ENCODE results near the gene MYO18B.

MYO18B gene

DNA sequence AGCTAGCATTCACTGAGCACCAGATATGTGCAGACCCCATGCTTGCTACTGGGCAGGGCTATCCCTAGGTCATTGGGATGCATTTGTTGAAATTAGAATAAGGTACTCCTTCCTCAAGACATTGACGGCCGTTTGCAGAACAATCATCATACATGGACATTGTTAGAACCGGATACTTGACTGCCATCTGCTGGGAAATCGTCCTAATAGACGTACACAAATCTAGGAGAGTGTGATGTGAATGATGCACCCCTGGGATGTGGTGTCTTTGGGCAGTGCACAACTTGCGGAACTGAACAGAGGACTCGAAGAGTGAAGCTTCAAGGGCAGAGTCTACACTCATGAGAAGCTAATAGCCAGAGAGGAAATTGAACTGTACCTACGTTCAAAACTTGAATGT is 35.9 kb downstream of the MYO18B start:
- no peak for DNase-seq

DNA sequence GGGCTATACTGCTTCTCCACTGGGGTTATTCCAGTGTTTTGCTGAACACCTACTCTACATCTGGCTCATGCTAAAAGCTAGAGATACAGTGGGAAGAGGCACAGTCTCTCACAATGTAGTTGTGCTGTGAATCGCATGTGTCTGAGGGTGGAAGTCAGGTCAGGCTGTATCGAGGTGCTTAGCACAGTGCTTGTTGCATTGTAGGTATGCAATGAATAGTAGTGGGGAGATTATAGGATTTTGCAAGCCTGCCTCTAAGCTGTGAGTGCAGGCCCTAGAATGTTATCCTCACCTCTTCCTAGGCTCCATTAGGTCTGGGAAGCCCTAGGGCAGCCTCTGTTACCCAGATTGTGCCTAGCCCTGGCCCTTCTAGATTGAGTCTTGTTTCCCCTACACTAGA is 37.4 kb downstream of the MYO18B start:
- no peak for DNase-seq

DNA sequence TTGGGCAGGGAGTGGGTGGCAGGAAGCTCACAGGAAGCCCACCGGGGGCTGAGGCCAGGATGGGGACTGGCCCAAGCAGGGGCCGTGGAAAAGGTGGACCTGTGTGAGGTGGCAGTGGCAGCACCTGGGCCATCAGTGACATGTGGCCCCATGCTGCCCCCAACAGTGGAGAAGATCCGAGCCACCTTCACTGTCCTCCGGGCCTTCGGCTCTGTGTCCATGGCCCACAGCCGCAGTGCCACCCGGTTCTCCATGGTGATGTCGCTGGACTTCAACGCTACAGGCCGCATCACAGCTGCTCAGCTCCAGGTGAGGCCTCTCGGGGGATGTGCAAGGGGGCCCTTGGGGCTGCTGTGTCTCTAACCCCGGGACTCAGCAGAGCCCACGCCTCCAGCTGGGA is 37.9 kb downstream of the MYO18B start:
- DNase-seq = no peak

DNA sequence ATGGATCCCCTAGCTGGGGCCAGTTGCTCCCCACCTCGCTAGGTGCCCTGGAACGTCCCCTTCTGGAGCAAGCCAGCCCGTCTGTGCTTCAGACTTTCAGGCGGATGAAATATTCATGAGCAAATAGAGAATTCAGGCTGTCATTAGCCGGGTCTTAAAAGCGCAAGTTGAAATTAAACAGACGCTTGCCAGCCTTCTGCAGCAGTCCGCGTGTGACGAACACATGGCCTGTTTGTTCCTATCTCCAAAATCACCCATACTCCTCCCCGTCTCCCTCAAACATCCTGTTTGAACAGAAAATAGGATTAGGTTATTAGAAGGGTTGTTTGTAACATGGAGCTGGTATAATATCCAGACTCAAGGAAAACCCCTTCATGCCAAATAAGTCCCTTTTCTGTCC is 38.7 kb downstream of the MYO18B start:
- DNase-seq = no peak

DNA sequence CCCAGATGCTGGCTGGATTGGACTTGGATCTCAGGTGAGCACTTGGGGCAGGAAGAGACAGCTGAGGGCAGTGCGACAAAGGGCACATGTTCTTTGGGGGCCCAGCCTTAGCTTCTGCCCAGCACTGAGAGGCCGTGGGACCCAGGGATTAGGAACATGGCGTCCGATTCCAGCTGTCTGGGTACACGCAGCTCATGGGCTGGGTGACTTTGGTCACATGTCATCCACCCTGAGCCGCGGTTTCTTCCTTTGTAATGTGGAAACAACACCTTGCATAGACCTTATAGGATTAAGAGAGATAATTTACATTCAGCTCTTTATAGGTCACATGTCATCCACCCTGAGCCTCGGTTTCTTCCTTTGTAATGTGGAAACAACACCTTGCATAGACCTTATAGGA is 39.8 kb downstream of the MYO18B start:
- DNase-seq = no peak

DNA sequence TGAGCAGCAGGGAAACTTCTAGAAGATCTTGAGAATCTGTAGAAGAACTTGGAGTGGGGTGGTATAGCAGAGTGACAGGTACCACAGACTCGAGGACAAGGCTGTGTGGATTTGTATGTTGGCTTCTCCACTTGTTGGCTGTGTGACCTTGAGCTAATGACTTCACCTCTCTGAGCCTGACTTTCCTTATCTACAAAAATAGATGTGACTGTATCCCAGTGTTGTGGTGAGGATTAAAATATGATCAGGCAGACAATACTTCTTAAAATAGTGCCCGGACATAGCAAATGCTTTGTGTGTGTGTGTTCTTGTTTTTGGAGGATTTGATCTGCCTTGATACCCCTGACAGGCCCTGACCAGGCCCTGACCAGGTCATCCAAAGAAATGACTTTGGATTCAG is 40.8 kb downstream of the MYO18B start:
- DNase-seq = no peak

DNA sequence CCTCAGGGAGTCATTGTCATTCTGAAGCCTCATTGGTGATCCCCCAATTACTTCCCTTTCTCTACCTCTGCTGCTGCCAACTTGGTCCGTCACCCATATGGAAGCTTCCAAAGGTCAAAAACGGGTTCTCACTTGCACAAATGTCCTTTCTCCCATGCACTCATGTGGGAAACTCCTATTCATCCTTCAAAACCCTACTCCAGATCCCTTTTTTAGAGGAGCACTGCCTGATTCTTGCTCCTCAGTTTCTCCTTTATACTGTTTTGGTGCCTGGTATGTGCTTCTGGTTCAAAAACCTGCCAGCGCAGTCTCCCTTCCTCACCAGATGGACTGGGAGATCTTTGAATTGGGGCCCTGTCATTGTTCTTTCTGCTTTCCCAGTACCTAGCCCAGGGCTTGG is 41.9 kb downstream of the MYO18B start:
- no peak for DNase-seq

DNA sequence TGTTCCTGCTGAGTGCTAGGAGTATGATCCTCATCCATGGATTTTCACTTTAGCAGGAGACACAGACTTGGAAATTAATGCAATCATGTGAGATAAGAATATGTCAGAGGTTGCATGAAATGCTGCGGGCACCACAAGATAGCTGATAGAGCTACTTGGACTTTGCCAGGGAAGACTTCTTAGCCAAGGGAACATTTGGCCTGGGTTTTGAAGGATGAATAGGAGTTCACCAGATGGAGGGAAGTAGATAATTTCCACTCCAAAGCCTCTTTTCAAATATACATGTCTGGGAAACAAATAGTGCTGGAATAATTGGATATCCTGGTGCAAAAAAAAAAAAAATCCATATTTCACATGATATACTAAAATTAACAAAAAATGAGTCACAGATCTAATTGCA is 44.2 kb downstream of the MYO18B start:
- no peak for DNase-seq

DNA sequence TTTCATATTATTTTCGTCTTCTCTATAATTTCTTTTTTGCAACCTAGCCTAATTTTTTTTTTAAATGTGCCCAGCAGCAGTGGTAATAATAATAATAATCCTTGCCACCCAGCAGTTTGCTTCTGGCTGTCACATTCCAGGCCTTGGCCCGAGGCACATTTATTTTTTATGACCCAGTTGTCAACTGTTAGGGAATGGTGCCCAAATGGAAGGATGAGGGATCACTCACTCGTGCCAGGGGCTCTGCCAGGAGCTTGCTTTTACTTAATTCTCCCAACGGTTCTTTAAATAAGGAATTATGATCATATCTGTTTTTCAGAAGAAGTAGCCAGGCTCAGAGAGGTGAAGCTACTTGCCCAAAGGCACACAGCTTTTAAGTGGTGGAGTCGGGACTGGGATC is 49.6 kb downstream of the MYO18B start:
- no peak for DNase-seq

DNA sequence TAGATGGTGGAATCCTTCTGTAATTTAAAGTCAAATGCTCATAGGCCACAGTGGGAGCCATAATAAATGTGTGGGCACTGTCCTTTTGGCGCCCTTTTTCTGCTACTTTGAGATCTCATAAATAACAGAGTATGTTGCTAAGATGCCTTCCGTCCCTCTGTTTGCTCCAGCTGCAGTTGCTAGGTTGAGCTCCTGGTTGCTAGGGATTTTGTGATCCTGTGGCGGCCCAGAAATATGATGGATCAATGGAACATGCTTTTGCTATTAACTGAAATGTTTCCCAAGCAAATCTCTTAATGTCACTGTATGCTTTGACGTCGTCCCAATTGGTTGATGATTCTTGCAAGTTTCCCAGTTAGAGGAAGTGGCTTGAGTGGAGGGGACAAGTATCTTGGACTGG is 53.5 kb downstream of the MYO18B start:
- no peak for DNase-seq

DNA sequence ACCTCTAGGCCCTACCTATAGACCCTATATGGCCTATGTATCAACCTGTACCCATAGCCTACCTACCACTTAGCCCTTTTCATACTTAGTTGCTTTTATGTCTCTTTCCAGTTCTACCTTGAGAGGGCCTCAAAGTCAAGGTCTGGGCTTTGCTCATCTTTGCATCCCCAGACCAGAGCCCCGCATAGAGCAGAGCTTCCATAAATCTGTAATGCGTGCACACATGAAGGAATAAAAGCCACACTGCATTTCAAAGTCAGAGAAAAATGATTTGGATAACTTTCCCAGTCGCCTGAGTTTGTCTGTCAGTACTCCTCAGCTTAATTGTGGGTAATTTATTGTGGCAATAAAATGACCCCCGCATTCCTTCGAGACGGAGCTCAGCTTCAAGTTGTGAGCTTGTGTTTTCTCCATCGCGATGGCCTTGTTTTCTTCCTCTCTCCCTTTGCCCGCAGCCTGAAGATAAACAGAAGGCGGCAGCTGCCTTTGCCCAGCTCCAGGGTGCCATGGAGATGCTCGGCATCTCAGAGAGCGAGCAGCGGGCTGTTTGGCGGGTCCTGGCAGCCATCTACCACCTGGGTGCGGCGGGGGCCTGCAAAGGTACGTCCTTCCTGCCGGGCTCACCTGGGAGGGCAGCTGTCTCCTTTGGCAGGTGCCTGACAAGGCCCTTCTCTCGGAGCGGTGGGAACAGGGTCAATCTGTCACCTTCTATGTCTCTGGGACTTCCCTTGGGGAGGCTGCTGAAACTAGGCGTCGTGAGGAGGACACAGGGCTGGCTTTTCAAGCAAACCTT is 55.7 kb downstream of the MYO18B start:
- DNase-seq = no peak

DNA sequence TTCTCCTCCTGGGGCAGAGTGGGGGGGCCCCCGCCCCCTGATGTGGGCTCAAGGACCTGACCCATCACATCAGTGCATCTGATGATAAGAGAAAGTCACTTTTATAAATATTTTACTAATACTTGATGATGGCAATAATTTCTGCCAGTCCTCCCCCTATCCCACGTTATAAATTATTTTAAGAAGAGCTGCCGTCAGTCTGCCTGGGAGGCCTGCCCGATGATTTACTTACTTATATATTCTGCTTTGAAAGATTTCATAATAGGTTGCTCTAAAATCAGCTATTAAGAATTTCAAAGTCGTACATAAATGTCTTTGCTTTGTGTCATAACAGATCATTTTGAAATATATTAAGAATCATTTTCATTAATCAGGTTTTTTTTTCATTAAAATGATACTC is 58.8 kb downstream of the MYO18B start:
- DNase-seq = no peak

DNA sequence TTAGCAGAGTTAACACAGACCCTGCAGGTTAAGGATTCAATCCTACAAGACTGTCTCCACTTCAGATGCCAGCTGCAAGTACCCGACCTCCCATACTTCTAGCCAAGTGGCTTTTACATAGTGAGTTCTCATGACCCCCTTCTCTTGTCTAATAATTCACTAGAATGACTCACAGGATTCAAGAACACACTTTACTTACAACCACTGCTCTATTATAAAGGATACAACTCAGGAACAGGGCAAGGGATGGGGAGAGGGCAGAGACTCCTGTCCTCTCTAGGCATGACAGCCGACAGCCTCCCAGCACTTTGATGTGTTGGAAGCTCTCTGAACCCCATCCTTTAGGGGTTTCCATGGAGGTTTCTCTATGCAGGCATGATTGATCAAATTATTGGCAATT is 60.0 kb downstream of the MYO18B start:
- DNase-seq = no peak

DNA sequence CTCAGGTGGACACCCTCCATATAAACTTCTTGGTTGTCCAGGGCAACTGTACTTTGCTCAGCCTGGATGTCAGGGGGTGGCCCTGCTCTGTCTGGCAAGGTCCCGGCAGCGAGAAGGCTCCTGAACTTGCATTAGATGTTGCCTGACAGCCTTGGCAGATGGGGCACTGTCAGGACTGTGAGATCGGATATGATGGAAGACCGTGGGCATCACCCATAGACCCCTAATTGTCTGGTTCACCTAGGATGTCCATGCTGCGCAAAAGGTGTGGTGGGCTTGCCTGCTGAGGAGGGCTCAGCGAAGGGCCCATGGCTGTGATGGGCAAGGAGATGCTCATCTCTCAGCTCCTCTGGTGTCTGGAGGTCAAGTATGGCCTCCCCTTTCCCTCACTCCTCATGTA is 62.7 kb downstream of the MYO18B start:
- DNase-seq = no peak

DNA sequence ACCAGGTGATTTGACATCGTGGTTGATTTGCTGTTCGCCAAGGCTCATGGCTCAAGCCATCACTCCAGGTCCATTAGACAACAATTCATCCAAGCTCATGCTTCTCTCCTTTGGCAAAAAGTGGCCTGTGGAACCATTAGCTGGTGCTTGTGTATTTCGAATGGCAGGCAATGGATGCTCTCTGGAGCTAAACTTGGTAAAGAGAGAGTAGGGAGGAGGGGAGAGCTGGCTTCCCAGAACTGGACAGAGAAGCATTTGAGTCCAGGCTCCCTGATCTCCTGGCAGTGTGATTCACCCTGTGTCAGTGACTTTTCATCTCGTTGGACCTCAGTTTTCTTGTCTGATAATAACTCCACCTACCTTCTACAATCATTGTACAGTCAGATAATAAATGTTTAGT is 64.6 kb downstream of the MYO18B start:
- DNase-seq = no peak

DNA sequence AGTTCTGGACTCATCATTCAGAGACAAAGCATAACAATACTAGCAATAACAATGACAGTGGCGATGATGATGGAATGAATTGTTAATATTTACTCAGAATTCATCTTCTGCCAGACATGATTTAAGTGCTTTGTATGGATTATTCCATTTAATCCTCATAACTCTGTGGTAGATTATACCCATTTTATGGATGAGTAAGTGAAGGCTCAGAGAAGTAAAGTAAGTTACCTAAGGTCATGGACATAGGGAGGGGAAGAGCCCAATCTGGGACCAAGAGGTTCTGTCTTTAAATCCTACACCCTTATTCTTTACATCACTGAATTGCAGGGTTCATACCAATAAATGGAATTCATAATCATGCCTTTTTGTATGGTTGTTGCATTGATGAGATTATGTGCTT is 72.7 kb downstream of the MYO18B start:
- DNase-seq = no peak

DNA sequence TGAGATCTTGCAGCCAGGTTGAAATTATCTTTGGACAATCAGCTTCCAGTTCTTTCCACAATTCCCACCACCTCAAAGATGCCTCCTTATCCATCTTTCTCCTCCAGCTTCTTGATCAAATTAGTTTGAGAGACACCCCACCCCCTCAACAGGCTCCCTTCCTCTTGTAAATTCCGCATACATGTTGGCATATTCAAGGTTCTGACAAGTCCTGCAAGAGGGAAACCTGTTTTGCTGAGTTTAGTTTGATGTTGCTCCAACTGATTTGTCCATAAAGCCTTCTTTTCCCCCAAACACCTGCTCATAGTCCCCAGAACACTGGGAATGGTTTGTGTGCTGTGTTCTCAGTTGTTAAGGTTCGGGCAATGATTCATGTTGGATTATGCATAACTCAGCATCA is 73.6 kb downstream of the MYO18B start:
- DNase-seq = no peak

DNA sequence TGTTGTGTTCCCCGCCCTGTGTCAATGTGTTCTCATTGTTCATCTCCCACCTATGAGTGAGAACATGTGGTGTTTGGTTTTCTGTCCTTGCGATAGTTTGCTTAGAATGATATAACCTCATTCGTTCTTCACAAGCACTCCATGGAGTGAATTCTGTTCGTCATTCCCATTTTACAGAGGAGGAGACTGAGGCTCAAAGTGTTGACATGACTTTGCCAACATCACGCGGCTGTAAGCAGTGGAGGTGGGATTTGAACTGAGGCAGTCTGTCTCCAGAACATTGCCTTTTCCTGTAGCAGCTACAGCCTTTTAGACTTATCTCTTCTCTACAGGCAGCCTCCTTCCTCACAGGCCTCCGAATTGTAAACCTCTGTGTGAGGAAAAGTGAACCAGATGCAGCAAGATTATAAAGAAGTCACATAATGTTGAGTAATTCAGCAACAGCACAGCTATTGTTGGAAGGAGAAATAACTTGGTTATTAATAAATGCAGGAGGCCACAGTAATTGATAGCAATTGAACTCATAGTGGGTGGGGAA is 74.6 kb downstream of the MYO18B start:
- DNase-seq = no peak

DNA sequence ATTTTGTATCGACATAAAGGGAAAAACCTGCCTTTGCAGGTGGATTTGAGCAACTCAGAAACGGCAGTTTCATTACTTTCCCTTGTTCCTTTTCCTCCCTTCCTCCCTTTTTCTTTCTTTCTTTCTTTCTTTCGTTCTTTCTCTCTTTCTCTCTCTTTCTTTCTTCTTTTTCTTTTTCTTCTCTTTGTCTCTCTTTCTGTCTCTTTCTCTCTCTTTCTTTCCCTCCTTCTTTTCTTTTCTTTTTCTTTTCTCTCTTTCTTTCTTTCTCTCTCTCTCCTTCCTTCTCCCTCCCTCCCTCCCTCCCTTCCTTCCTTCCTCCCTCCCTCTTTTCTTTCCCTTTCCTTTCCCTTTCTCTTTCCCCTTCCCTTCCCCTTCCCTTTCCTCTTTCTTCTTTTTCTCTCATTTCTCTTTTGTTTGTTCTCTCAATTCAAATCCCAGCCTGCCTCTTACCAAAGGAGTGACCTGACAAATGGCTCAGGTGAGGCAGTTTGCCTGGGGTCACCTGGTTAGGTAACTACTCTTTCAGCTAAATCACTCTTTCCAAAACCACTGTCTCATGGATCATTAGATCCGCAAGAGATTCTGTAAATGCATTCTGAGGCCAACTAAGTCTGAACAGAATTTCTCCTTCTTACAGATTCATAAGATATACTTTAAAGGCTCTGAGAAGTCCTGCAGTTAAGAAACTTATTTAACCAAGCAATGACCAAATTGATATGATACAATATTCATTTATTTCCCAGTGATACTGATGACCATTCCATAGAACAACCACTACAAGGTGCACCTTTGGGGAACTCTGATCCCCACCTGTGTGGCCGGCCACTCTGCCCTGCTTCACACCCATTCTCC is 75.3 kb downstream of the MYO18B start:
- DNase-seq = no peak

DNA sequence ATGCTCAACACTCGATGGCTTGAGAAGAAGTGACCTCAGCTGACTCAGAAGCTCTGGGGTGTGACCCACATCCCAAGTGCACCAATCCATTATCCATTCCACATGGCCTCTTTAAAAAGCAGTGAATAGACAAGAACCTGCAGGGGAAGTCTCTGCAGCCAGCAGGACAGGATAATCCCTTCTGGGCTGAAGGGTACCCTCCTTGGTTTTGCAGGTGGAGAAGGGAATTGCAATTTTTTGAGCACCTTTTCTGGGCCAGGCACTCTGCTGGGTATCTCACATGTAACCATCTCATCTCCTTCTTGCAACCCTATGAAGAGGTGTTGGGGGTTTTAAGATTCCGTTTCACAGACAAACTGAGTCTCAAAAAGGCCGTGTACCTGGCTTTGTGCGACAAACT is 76.6 kb downstream of the MYO18B start:
- DNase-seq = no peak

DNA sequence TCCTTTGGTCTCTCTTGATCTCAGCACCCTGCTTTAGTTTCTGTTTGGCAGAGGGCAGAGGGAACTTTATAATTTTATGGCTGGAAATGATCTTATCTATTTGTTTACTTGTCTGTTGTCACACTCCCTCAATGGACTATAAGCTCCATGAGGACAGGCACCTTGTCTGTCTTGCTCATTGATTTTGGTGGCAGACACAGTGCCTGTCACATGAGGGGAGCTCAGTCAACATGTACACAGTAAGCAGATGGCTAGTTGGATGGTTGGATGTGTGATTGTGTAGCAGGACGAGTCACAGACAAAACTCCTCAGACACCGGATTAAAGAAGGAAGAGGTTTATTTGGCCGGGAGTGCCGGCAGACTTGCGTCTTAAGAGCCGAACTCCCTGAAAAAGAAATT is 80.4 kb downstream of the MYO18B start:
- no peak for DNase-seq

DNA sequence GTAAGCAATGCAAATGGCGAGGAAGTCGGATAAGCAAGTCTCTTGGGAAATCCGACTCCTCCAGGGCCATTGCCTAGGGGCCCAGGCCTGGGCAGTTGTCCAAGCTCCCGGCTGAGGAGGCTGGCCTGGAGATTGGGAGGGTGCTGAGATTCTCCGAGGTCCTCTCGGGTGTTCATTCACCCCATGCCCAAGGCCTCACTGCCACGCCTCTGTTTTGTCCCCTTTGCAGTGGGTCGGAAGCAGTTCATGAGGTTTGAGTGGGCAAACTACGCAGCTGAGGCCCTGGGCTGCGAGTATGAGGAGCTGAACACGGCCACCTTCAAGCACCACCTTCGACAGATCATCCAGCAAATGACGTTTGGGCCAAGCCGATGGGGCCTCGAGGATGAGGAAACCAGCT is 81.3 kb downstream of the MYO18B start:
- DNase-seq = no peak

DNA sequence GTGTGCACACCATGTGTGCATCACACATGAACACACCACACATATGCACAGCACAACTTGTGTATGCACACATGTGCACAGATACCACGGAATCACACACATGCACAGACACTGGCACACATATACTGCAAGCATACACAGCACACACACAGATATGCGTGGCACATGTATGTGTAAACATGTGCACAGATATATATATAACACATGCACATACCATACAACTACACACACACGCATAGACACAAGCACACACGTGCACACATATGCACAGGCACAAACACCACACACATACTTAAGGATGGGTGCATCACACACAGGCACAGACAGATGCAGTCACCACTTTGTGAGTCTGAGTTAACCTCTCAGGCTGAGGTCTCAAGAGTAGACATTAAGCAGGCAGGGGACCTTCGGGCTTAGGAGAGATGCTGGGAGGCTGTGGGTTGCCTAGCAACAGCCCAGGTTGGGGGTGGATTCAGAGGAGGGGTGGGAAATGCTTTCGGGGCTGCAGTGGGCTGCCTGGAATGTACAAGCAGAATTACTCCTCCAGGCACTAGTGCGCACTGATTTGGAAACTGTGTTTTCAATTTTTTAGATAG is 82.9 kb downstream of the MYO18B start:
- DNase-seq = no peak

DNA sequence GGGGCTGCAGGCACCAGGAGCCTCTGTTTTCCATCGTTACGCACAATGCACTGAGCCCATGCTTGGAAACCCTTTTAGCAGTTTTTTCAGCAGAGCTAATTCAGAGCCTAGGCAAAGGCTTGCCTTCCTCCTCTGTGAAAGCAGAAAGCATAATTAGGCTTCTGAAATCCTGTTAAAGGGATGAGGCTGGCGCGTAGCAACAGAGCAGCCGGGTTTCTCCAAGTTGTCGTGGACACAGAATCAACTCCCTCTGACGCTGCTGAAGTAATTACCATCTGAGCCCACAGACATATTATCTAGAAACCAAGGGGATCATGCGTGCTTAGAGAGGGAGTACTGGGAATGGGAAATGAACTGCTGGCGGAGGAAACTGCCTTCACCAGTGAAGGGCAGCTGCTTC is 85.4 kb downstream of the MYO18B start:
- no peak for DNase-seq
